GM20000 (cell line): ENCODE data around the gene SGPP2.
"Not testable (repeated sequence)": the region's sequence is repeated elsewhere in the genome, so short reads cannot be mapped to it uniquely, and the experiment has no call there.

ENCODE experiments used
- DNase-seq: peaks from one replicate; pipeline ENCODE4 v3.0.0; 2012; ENCODE audit warnings: low spot score
- TF ChIP-seq, protein P1 (sequence below): IDR thresholded peaks from 2 replicates; pipeline ENCODE4 v1.5.1; 2012; ENCODE audit warnings: mild to moderate bottlenecking, control low read depth; ENCODE audit errors: extremely low read depth, missing control alignments

The SGPP2 gene

DNA sequence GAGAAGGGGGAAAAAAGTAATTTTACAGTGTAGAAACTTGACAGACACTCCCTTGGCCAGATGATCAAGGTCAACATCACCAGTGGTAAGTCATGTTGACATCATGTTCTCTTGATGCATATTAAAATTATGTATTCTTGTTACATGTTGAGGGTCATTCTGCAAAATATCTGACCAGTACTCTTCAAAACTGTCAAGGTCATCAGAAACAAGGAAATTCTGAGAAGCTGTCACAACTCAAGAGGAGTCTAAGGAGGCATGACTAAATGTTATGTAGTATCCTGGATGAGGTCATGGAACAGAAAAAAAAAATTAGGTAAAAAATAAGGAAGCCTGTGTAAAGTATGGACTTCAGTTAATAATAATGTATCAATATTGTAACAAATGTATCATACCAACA lies 6.3 kb downstream of the SGPP2 start:
- no peak for DNase-seq
- TF ChIP-seq, protein P1, sequence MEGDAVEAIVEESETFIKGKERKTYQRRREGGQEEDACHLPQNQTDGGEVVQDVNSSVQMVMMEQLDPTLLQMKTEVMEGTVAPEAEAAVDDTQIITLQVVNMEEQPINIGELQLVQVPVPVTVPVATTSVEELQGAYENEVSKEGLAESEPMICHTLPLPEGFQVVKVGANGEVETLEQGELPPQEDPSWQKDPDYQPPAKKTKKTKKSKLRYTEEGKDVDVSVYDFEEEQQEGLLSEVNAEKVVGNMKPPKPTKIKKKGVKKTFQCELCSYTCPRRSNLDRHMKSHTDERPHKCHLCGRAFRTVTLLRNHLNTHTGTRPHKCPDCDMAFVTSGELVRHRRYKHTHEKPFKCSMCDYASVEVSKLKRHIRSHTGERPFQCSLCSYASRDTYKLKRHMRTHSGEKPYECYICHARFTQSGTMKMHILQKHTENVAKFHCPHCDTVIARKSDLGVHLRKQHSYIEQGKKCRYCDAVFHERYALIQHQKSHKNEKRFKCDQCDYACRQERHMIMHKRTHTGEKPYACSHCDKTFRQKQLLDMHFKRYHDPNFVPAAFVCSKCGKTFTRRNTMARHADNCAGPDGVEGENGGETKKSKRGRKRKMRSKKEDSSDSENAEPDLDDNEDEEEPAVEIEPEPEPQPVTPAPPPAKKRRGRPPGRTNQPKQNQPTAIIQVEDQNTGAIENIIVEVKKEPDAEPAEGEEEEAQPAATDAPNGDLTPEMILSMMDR, result no peak

DNA sequence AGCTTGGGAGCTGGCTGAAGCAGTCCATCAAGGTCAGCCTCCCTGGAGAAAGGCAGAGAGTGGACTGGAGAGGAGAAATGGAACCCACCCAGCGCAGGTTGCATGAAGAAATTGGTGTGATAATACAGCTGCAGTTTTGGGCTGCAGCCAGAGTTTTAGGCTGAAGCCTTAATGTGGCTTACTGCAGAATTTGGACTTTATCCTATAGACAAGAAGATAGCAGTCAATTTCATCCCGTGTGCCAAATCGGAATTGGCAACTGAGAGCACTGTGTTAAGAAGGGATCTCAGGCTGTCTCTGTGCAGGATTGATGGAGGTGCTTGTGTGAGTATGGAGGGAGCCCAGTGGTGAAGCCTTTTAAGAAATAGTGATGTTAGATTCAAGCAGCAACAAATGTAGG lies 7.5 kb downstream of the SGPP2 start:
- TF ChIP-seq, protein P1, result no peak
- no peak for DNase-seq

DNA sequence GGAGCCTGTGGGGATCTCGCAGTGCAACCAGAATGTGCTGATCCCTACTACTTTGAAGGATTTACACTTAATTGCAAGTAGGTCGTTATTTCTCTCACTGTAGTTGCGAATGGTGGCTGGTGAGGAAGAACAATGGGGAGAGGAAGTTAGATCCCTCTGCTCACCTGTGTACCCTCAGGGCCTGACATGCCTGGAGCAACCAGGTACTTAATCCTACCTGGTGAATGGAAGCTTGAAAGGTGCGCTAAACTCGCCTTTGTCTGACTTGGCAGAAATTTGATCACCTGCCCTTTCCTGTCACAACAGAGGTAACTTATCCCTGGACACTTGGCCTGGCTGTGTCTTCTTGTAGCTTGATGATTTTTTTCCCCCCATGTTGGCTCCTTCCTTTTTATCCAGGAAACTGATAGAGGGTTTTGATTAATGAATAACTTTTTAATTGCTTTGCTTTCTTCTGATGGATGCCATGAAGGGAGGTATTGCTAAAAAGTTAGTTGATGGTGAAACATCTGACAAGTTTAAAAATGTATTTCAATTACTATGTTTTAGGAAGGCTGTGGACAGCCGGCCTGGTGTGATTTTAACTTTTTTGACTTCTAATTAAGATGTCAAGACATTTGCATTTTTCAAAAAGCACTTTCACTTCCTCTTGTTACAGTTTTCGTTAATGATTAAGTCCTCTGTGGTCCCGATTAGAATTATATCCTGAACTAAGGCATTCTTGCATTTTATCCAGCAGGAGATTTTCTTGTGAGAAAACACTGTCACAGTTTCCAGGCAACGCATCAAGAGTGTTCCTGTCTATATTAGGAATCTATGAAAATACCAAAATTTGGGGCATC lies 9.2 kb downstream of the SGPP2 start:
- TF ChIP-seq, protein P1, result no peak
- DNase-seq, result peak; percentile 44

DNA sequence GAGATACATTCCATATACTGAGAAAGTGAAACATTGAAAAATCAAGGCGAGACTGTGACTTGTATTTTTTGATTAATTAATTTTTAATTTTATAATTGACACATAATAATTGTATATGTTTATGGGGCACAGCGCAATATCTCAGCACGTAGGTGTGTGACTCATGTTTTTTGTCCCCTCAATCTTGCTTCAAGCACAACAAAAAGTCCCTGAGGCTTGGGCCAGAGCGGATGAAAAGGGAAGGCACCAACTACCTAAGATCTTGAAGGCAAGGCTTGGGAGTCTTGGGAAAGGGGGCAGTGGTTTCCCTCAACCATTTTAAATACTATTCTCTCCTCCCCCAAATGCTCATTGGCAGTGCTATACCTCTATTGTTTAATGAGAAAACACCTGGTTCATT lies 9.9 kb downstream of the SGPP2 start:
- no peak for DNase-seq
- TF ChIP-seq, protein P1, result no peak

DNA sequence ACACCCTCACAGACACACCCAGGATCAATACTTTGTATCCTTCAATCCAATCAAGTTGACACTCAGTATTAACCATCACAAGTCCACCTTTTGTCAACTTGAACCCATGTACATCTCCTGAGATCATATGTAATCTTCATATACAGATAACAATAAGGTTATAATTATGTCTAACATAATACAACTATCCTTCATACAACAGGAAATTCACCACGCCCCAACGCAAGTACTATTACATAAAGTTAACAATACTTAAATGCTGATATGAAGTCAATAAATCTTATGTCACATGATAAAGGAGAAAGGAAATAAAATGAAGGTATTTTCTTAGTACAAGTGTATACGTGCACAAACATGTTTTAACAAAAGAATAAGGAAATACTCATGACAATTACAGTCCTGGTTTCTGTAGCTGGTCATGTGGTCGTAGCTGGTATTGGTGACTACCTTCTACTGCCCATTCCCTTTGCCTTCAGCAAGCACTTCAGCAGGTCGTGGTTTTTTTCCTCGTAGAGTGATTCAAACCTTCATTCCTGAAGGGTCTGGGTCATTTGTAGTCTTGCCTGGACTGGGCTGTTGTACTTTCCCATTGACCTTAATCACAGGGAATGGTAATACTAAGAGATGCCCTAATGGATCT lies 11.2 kb downstream of the SGPP2 start:
- not testable (repeated sequence) for DNase-seq

DNA sequence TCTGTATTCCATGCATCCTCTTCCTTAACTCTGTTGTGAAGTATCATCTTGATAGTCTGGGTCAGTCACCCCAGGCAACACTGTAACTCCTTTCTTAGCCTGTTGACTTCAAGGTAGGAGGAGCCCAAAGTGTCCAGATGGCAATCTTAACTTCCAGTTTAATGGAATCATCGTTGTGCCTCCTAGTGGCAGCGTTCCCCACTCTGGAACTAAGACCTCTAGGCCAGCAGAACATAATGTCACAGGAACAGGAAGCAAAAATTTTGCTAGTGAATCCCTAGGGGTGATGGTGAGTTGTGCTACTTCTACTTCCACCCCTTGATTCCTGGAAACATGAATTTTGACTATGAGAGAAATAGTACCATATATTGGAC lies 11.7 kb downstream of the SGPP2 start:
- TF ChIP-seq, protein P1, result no peak
- DNase-seq, result no peak

DNA sequence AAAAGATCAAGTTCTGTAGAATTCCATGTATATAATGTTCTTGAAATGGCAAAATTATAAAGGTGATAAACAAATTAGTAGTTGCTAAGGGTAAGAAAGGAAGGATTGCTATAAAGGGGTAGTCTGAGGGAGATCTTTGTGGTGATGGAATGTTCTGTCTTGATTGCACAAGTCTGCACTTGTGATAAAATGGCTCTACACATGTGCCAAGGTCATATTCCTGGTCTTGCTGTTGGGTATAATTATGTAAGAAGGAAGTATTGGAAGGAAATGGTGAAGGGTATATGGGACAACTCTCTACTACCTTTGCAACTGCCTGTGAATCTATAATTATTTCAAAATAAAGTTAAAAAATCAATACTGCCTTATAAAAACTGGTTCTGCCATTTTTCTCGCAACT lies 15.3 kb downstream of the SGPP2 start:
- TF ChIP-seq, protein P1, result no peak
- no peak for DNase-seq
